NCI-H526 (cell line): ENCODE data around the gene PLD6.
"Not testable (repeated sequence)": the region's sequence is repeated elsewhere in the genome, so short reads cannot be mapped to it uniquely, and the experiment has no call there.

Source experiments
- DNase-seq, 2 experiments: peaks; one replicate each; lab custom pipeline; 2025; lab: John Stamatoyannopoulos, UW

PLD6 gene

GRCh38 chr17:17177176-17177575, 29.0 kb downstream of the PLD6 start:
- no peak for DNase-seq

- no peak for DNase-seq
These were observed 29.8 kb downstream of the PLD6 start for GRCh38 chr17:17176341-17176740.

GRCh38 chr17:17175917-17176316, 30.2 kb downstream of the PLD6 start:
- no peak for DNase-seq

GRCh38 chr17:17175340-17175739, 30.8 kb downstream of the PLD6 start:
- DNase-seq, result no peak

GRCh38 chr17:17173921-17174320, 32.2 kb downstream of the PLD6 start:
- DNase-seq, result no peak

- no peak for DNase-seq
These were observed 33.1 kb downstream of the PLD6 start for GRCh38 chr17:17172990-17173389.

GRCh38 chr17:17172001-17172939, 33.9 kb downstream of the PLD6 start:
- peak; percentile 32 to 77 for DNase-seq

GRCh38 chr17:17171186-17171585, 34.9 kb downstream of the PLD6 start:
- DNase-seq, result no peak

- DNase-seq, result no peak
These were observed 35.7 kb downstream of the PLD6 start for GRCh38 chr17:17170346-17170985.

- no peak for DNase-seq
These were observed 36.7 kb downstream of the PLD6 start for GRCh38 chr17:17169396-17169795.

GRCh38 chr17:17168401-17168800, 37.7 kb downstream of the PLD6 start:
- DNase-seq, result no peak

- DNase-seq, result no peak
These were observed 38.1 kb downstream of the PLD6 start for GRCh38 chr17:17167986-17168385.

GRCh38 chr17:17167356-17167755, 38.8 kb downstream of the PLD6 start:
- DNase-seq, result no peak

GRCh38 chr17:17166446-17166845, 39.7 kb downstream of the PLD6 start:
- DNase-seq, result no peak

GRCh38 chr17:17165666-17166308, 40.3 kb downstream of the PLD6 start:
- DNase-seq, result no peak

GRCh38 chr17:17164676-17165075, 41.5 kb downstream of the PLD6 start:
- DNase-seq, result no peak

- DNase-seq, result no peak
These were observed 42.0 kb downstream of the PLD6 start for GRCh38 chr17:17164156-17164555.

- no peak for DNase-seq
These were observed 44.4 kb downstream of the PLD6 start for GRCh38 chr17:17161759-17162158.

- DNase-seq, result peak in 1 of 2 experiments; percentile 40
These were observed 45.0 kb downstream of the PLD6 start for GRCh38 chr17:17161121-17161520.

- no peak for DNase-seq
These were observed 46.6 kb downstream of the PLD6 start for GRCh38 chr17:17159571-17159970.

- DNase-seq, result not testable (repeated sequence)
These were observed 47.6 kb downstream of the PLD6 start for GRCh38 chr17:17158506-17158905.

- DNase-seq, result no peak
These were observed 49.1 kb downstream of the PLD6 start for GRCh38 chr17:17157041-17157440.

GRCh38 chr17:17156511-17156910, 49.6 kb downstream of the PLD6 start:
- DNase-seq, result no peak
